H1 (cell line): ENCODE data around the gene OTOP1. TPM values are rescaled to one million over a fixed set of nuclear protein-coding genes. Genes with fewer than 3 reads are reported as not detected.

Experiments
- CTCF ChIA-PET: fragments of 300-600 bp; sonication (Branson Sonifier 250); formaldehyde crosslinking; loops from one replicate; lab custom pipeline; 2021; ENCODE audit not compliant: partially characterized antibody; lab: Charles Lee
- POLR2A ChIA-PET: fragments of 300-600 bp; sonication (Branson Sonifier 250); formaldehyde crosslinking; loops from one replicate; lab custom pipeline; 2021; ENCODE audit warnings: inconsistent platforms; ENCODE audit not compliant: partially characterized antibody; lab: Charles Lee
- DNase-seq, 2 experiments: peaks; one replicate each; pipeline versions ENCODE4 v3.0.0 to v3.0.0-alpha.2; 2010 to 2022; ENCODE audit warnings: low spot score in 2 of 2, low read depth in 1 of 2, mixed read lengths in 1 of 2
- FAIRE-seq: peaks from 2 replicates; lab custom pipeline; 2011; peaks lifted over from hg19 to GRCh38; lab: Jason Lieb, UNC
- H2AFZ ChIP-seq: 2 replicates; pipeline ENCODE4 v1.8.1; 2012; ENCODE audit warnings: low read length, inconsistent platforms
- H2AK5ac ChIP-seq: 2 replicates; pipeline ENCODE4 v1.6.1; 2013; ENCODE audit warnings: low read depth, low read length
- H2BK120ac ChIP-seq: replicated peaks from 2 replicates; pipeline ENCODE3; 2013; ENCODE audit warnings: low read depth, low read length, inconsistent platforms
- H2BK12ac ChIP-seq: 2 replicates; pipeline ENCODE4 v1.6.1; 2013; ENCODE audit warnings: low read depth, low read length
- H2BK15ac ChIP-seq: 2 replicates; pipeline ENCODE4 v1.6.1; 2013; ENCODE audit warnings: low read length
- H2BK20ac ChIP-seq: 2 replicates; pipeline ENCODE4 v1.6.1; 2013; ENCODE audit warnings: low read length
- H2BK5ac ChIP-seq: 2 replicates; pipeline ENCODE4 v1.6.1; 2013; ENCODE audit warnings: low read depth, low read length
- H3K14ac ChIP-seq: 2 replicates; pipeline ENCODE4 v1.6.1; 2013; ENCODE audit warnings: inconsistent platforms; ENCODE audit not compliant: insufficient read length
- H3K18ac ChIP-seq: 2 replicates; pipeline ENCODE4 v1.6.1; 2013; ENCODE audit warnings: low read length; ENCODE audit errors: extremely low read depth
- H3K23ac ChIP-seq: 2 replicates; pipeline ENCODE4 v1.6.1; 2013; ENCODE audit warnings: inconsistent platforms; ENCODE audit not compliant: insufficient read length
- H3K23me2 ChIP-seq: 2 replicates; pipeline ENCODE4 v1.6.1; 2013; ENCODE audit warnings: low read depth, low read length
- H3K27ac ChIP-seq: 2 replicates; pipeline ENCODE4 v1.6.1; 2011; ENCODE audit warnings: low read depth, low read length, inconsistent platforms
- H3K27me3 ChIP-seq, 4 experiments: replicated peaks in 1 of 4; 1 replicate in 1 of 4; 2 replicates in 3 of 4; pipeline versions ENCODE4 v1.6.1 to v1.8.1; 2011 to 2013; ENCODE audit warnings: low read length in 3 of 4, mild to moderate bottlenecking in 3 of 4, inconsistent platforms in 2 of 4, mixed read lengths in 2 of 4, moderate library complexity in 1 of 4; ENCODE audit not compliant: control insufficient read depth in 3 of 4, insufficient read depth in 3 of 4; ENCODE audit errors: extremely low read depth in 1 of 4
- H3K36me3 ChIP-seq, 4 experiments: 2 replicates each; pipeline versions ENCODE4 v1.6.1 to v1.8.1; 2011 to 2013; ENCODE audit warnings: mild to moderate bottlenecking in 4 of 4, low read length in 3 of 4, moderate library complexity in 2 of 4, control low read depth in 1 of 4, inconsistent platforms in 1 of 4; ENCODE audit not compliant: insufficient read depth in 4 of 4, control insufficient read depth in 2 of 4
- H3K4ac ChIP-seq: replicated peaks from 2 replicates; pipeline ENCODE3; 2013; ENCODE audit warnings: low read length, low read depth, mixed read lengths, inconsistent platforms; ENCODE audit not compliant: insufficient read length
- H3K4me1 ChIP-seq, 4 experiments: replicated peaks in 1 of 4; 1 replicate in 1 of 4; 2 replicates in 3 of 4; pipeline versions ENCODE4 v1.6.1 to v1.8.1; 2011 to 2013; ENCODE audit warnings: low read length in 3 of 4, inconsistent platforms in 2 of 4, mixed read lengths in 1 of 4; ENCODE audit not compliant: insufficient read depth in 4 of 4, control insufficient read depth in 3 of 4
- H3K4me2 ChIP-seq, 2 experiments: 2 replicates each; pipeline versions ENCODE4 v1.6.1 to v1.8.1; 2011 to 2013; ENCODE audit warnings: low read depth in 2 of 2, low read length in 2 of 2, control low read depth in 1 of 2, inconsistent platforms in 1 of 2, mild to moderate bottlenecking in 1 of 2; ENCODE audit not compliant: insufficient read depth in 1 of 2
- H3K4me3 ChIP-seq, 4 experiments: fragments of 200-600, 300-600 bp in 1 of 4; sonication (generic), shearing (Covaris generic), sonication (Bioruptor Twin) in 1 of 4; 2 replicates each; pipeline versions ENCODE4 v1.5.1 to v1.8.1; 2011 to 2016; ENCODE audit warnings: low read length in 4 of 4, low read depth in 3 of 4, control low read depth in 2 of 4, inconsistent platforms in 2 of 4, mild to moderate bottlenecking in 2 of 4, mixed read lengths in 1 of 4, moderate library complexity in 1 of 4; ENCODE audit not compliant: insufficient read depth in 2 of 4; ENCODE audit errors: extremely low read depth in 1 of 4
- H3K56ac ChIP-seq: replicated peaks from 2 replicates; pipeline ENCODE3; 2013; ENCODE audit warnings: low read depth, mild to moderate bottlenecking, mixed read lengths, low read length, inconsistent platforms; ENCODE audit not compliant: insufficient read length
- H3K79me1 ChIP-seq: 2 replicates; pipeline ENCODE4 v1.6.1; 2013; ENCODE audit warnings: low read depth, low read length, control low read depth
- H3K79me2 ChIP-seq, 2 experiments: 2 replicates each; pipeline versions ENCODE4 v1.6.1 to v1.8.1; 2012 to 2013; ENCODE audit warnings: low read length in 2 of 2, mild to moderate bottlenecking in 2 of 2, inconsistent platforms in 1 of 2; ENCODE audit not compliant: insufficient read depth in 2 of 2, control insufficient read depth in 1 of 2
- H3K9ac ChIP-seq, 4 experiments: replicated peaks in 1 of 4; 1 replicate in 1 of 4; 2 replicates in 3 of 4; pipeline versions ENCODE4 v1.6.1 to v1.8.1; 2011 to 2013; ENCODE audit warnings: low read depth in 3 of 4, low read length in 3 of 4, control low read depth in 2 of 4, mild to moderate bottlenecking in 2 of 4, moderate library complexity in 2 of 4, inconsistent platforms in 1 of 4; ENCODE audit errors: extremely low read depth in 1 of 4
- H3K9me3 ChIP-seq, 2 experiments: 2 replicates each; pipeline versions ENCODE4 v1.6.1 to v1.8.1; 2012 to 2013; ENCODE audit warnings: mild to moderate bottlenecking in 2 of 2, moderate library complexity in 2 of 2, control low read depth in 1 of 2, inconsistent platforms in 1 of 2, low read depth in 1 of 2, low read length in 1 of 2, mixed read lengths in 1 of 2; ENCODE audit not compliant: insufficient read depth in 2 of 2
- H4K20me1 ChIP-seq, 2 experiments: replicated peaks in 1 of 2; 2 replicates each; pipeline versions ENCODE3 to v1.8.1; 2011 to 2013; ENCODE audit warnings: inconsistent platforms in 2 of 2, low read length in 2 of 2, mild to moderate bottlenecking in 1 of 2; ENCODE audit not compliant: insufficient read depth in 2 of 2, control insufficient read depth in 1 of 2
- H4K5ac ChIP-seq: 2 replicates; pipeline ENCODE4 v1.6.1; 2013; ENCODE audit warnings: low read length, low read depth, mixed read lengths, inconsistent platforms; ENCODE audit not compliant: insufficient read length
- H4K8ac ChIP-seq: 2 replicates; pipeline ENCODE4 v1.8.0; 2013; ENCODE audit warnings: mild to moderate bottlenecking, moderate library complexity, low read length, inconsistent platforms; ENCODE audit not compliant: insufficient read depth; ENCODE audit errors: extremely low read depth
- H4K91ac ChIP-seq: replicated peaks from 2 replicates; pipeline ENCODE3; 2013; ENCODE audit warnings: low read length, mixed read lengths, inconsistent platforms; ENCODE audit not compliant: insufficient read length
- ATF3 ChIP-seq: IDR thresholded peaks from 2 replicates; pipeline ENCODE4 v1.6.1; 2011; ENCODE audit warnings: low read depth, mild to moderate bottlenecking, low read length; ENCODE audit not compliant: insufficient read depth
- BACH1 ChIP-seq: IDR thresholded peaks from 2 replicates; pipeline ENCODE4 v1.6.1; 2012; ENCODE audit warnings: low read length, improper control_type of control experiment
- CBX5 ChIP-seq: fragments of 300-800, 300-1000 bp; sonication (generic); IDR thresholded peaks from 2 replicates; pipeline ENCODE4 v1.7.1; 2016; ENCODE audit warnings: antibody characterized with exemption, low read length, low read depth
- CEBPB ChIP-seq: IDR thresholded peaks from 2 replicates; pipeline ENCODE4 v1.6.1; 2012; ENCODE audit warnings: low read depth, low read length
- EZH2 ChIP-seq: fragments of 200-600 bp; sonication (generic); IDR thresholded peaks from 2 replicates; pipeline ENCODE4 v1.7.1; 2012; ENCODE audit warnings: low read depth, mild to moderate bottlenecking, moderate library complexity, low read length, inconsistent platforms; ENCODE audit not compliant: severe bottlenecking
- HDAC6 ChIP-seq: IDR thresholded peaks from one replicate; pipeline ENCODE4 v1.7.1; 2012; ENCODE audit warnings: low read depth, mild to moderate bottlenecking, inconsistent platforms, low read length, moderate library complexity
- KDM4A ChIP-seq: IDR thresholded peaks from one replicate; pipeline ENCODE4 v1.7.1; 2012; ENCODE audit warnings: low read depth, mild to moderate bottlenecking, moderate library complexity, low read length, inconsistent platforms; ENCODE audit not compliant: severe bottlenecking
- KDM5A ChIP-seq: fragments of 200-600 bp; IDR thresholded peaks from 2 replicates; pipeline ENCODE4 v1.7.1; 2012; ENCODE audit warnings: mild to moderate bottlenecking, low read length, inconsistent platforms, mixed read lengths
- MAFK ChIP-seq: IDR thresholded peaks from 2 replicates; pipeline ENCODE4 v1.6.1; 2012; ENCODE audit warnings: low read depth, mild to moderate bottlenecking, improper control_type of control experiment, low read length
- SAP30 ChIP-seq: fragments of 300-600 bp; sonication (generic); IDR thresholded peaks from 2 replicates; pipeline ENCODE4 v1.7.1; 2012; ENCODE audit warnings: low read length, moderate library complexity, mild to moderate bottlenecking, inconsistent platforms; ENCODE audit not compliant: insufficient read depth, insufficient replicate concordance
- SIN3A ChIP-seq, 2 experiments: IDR thresholded peaks in 1 of 2; conservative IDR thresholded peaks in 1 of 2; 2 replicates each; pipeline ENCODE4 v1.6.1; 2011 to 2012; ENCODE audit warnings: low read length in 2 of 2, improper control_type of control experiment in 1 of 2, low read depth in 1 of 2, mild to moderate bottlenecking in 1 of 2
- SIX5 ChIP-seq: IDR thresholded peaks from 2 replicates; pipeline ENCODE4 v1.6.1; 2011; ENCODE audit warnings: mild to moderate bottlenecking, low read depth, low read length
- TBP ChIP-seq: IDR thresholded peaks from 2 replicates; pipeline ENCODE4 v1.6.1; 2011; ENCODE audit warnings: low read depth, low read length, improper control_type of control experiment
- TEAD4 ChIP-seq: IDR thresholded peaks from 2 replicates; pipeline ENCODE4 v1.6.1; 2012; ENCODE audit warnings: low read depth, low read length, inconsistent platforms, mixed read lengths
- WGBS, 2 experiments: shearing (Covaris generic) in 1 of 2; methylation state at CpG; one replicate each; pipeline versions ENCODE4 v1.1.6 to v1.1.7; 2013 to 2015; ENCODE audit warnings: low lambda C conversion rate in 2 of 2, mixed read lengths in 2 of 2, inconsistent platforms in 1 of 2, low coverage in 1 of 2, missing lambda C conversion rate in 1 of 2; ENCODE audit not compliant: insufficient replicate concordance in 2 of 2, insufficient coverage in 1 of 2, insufficient read length in 1 of 2; ENCODE audit errors: extremely low coverage in 1 of 2, missing lambda C conversion rate in 1 of 2; 5-methylcytosine and 5-hydroxymethylcytosine counted together
- polyA plus RNA-seq, 7 experiments: library from polyadenylated mRNA; depleted of rRNA in 3 of 7; stranded (reverse) in 5 of 7; unstranded in 2 of 7; fragments of >200 nt in 5 of 7; fragments of 200-250 nt in 2 of 7; gene quantifications; 1 replicate in 5 of 7; 2 replicates in 1 of 7; 4 replicates in 1 of 7; pipeline versions ENCODE4 v1.2.1 to v1.2.3, GENCODE V29; 2011 to 2013; ENCODE audit warnings: missing spikeins in 2 of 7, mixed read lengths in 2 of 7
- total RNA-seq: library from RNA; stranded (reverse); fragmentation: NEBNext Ultra II Directional; extraction: Animal tissue kit (Norgen Biotek cat#: 25700); gene quantifications from 2 replicates; pipeline ENCODE4 v1.2.1, GENCODE V29; 2021

OTOP1 gene
- total and polyA plus RNA-seq, 2 of the 8 experiments (the other 6 are each of a cell fraction or from before 2014, with no cell fraction given), result not detected

- Histone ChIP-seq H3K18ac (no peak overlapping the region), H3K79me2 (no peaks in the 10 kb centered on the region), H2AK5ac (no peak overlapping the region), H3K56ac (no peak overlapping the region), H3K79me1 (no peaks in the 10 kb centered on the region), H2BK5ac (no peak overlapping the region), H2BK120ac (no peak overlapping the region), H3K23ac (no peak overlapping the region), H3K4me3 (no peak overlapping the region), H3K4me1 (no peaks in the 10 kb centered on the region), H3K23me2 (no peaks in the 10 kb centered on the region), H3K4ac (no peak overlapping the region), H3K27me3 (peaks cover 0 to 2% (median 0%) of the 10 kb centered on the region in 4 experiments; a peak in 1 of 7 replicates), H4K8ac (no peak overlapping the region), H3K4me2 (no peak overlapping the region), H4K91ac (no peak overlapping the region), H3K27ac (no peak overlapping the region), H2BK15ac (no peak overlapping the region), H3K9ac (no peak overlapping the region), H4K20me1 (peaks cover 2% of the 10 kb centered on the region in 2 experiments), H2AFZ (no peak overlapping the region), H3K14ac (no peak overlapping the region), H3K36me3 (peaks cover 7 to 56% (median 26%) of the 10 kb centered on the region in 4 experiments; a peak in 7 of 8 replicates), H4K5ac (no peak overlapping the region), H2BK12ac (no peak overlapping the region), H3K9me3 (no peaks in the 10 kb centered on the region), H2BK20ac (no peak overlapping the region)
- FAIRE-seq, result no peak
- ChIA-PET POLR2A (interaction anchor here (1.5 kb wide), 1 partner anchor 9 kb away, joined by 3 read pairs; no protein-coding TSS in a partner anchor), CTCF (interaction anchor here (1.1 kb wide), 1 partner anchor 66 kb away, joined by 3 read pairs; no protein-coding TSS in a partner anchor)
- DNase-seq, result no peak
- 93% methylated on average over 11 of the region's 11 CpGs; no CpG with 5 or more reads in 1 of the 2 experiments for WGBS, 2 experiments
- TF ChIP-seq BACH1, result no peak
- TF ChIP-seq SAP30, result no peak
- no peak for TF ChIP-seq KDM4A
- TF ChIP-seq TBP, result no peak
- no peak for TF ChIP-seq SIN3A (conservative IDR thresholded peaks at IDR 0.05 in 1 of 2, IDR thresholded peaks at IDR 0.05 in 1 of 2; ENCODE audit: low read depth in 1 of 2, low read length in 2 of 2)
- TF ChIP-seq SIX5, result no peak
- TF ChIP-seq TEAD4, result no peak
- no peak for TF ChIP-seq KDM5A
- no peak for TF ChIP-seq CBX5
- TF ChIP-seq EZH2, result no peak
- no peak for TF ChIP-seq CEBPB
- TF ChIP-seq HDAC6, result no peak
- TF ChIP-seq MAFK, result no peak
- no peak for TF ChIP-seq ATF3
Measured at GRCh38 chr4:4269331-4269731, 42.6 kb upstream of the OTOP1 start.
